ENCODE measurements around the gene ATF7IP2.

ATF7IP2 gene

DNA sequence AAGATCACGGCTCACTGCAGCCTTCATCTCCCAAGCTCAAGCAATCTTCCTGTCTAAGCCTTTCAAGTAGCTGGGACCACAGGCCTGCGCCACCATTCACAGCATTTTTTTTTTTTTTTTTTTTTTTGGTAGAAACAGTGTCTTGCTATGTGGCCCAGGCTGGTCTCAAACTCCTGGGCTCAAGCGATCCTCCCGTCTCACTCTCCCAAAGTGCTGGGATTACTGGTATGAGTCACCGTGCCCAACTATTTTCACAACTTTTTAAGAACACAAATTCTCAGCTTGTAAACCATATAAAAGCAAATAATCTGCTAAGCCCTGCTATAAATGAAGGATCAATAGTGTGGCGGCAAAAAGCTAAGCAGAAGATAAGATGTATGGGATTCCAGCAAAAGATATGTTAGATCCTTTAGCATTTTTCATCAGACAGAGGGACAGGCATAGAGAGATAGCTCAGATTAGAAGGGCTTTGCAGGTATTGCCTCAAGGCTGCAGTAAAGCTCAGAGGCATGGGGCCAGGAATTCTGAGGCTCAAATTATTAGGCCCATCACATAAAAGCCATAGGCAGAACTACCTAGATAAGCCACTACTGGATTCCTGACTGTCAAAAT, 139.5 kb downstream of the ATF7IP2 start:
- no peaks in the 10 kb centered on the region for H3K9me3 Mint-ChIP-seq
- peaks cover 2% of the 10 kb centered on the region for H3K27me3 Mint-ChIP-seq
- ATAC-seq (no peak), DNase-seq (no peak)
- H3K27ac Mint-ChIP-seq: no peak overlapping the region
- no peak overlapping the region for H3K4me3 Mint-ChIP-seq
- H3K4me1 Mint-ChIP-seq: no peaks in the 10 kb centered on the region
- H3K36me3 Mint-ChIP-seq (ENCODE audit: low read depth): no peaks in the 10 kb centered on the region

DNA sequence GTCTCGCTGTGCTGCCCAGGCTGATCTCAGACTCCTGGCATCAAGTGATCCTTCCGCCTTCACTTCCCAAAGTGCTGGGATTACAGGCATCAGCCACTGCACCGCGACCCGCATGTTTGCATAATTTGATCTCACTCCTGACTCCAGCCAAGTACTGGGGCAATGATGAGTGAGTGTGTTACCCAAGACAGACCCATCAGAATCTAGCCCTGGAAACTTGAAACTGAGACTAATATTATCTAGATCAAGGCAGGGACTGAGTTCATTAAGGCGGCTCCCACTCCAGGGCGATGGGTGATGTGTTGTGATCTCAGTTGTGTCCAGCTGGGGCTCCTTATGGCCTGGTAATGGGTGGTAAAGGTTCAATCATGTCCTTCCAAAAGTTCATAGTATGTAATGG, 141.1 kb downstream of the ATF7IP2 start:
- H3K36me3 Mint-ChIP-seq (ENCODE audit: low read depth): no peaks in the 10 kb centered on the region
- no peak overlapping the region for H3K4me3 Mint-ChIP-seq
- H3K27ac Mint-ChIP-seq: no peak overlapping the region
- no peak for DNase-seq
- no peaks in the 10 kb centered on the region for H3K27me3 Mint-ChIP-seq
- H3K4me1 Mint-ChIP-seq: no peaks in the 10 kb centered on the region
- no peaks in the 10 kb centered on the region for H3K9me3 Mint-ChIP-seq
- ATAC-seq: no peak

DNA sequence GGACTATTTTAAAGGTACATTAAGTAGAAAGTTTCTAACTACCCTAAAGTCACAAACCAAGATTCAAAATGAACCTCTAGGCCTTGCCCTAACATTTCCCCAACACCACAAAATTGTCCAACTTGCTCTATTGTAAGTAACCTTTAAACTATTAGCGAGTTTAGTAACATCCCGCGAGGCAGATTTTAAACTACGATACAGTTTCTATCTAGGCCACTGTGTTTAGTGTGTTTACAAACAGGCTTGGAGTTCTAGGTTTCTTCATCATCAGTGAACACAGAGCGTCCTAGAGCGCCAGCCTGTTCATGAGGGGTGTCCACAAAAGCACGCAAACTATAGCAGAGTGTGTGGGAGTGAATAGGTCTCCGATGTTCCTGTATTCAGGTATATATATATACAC, 142.8 kb downstream of the ATF7IP2 start:
- Mint-ChIP-seq H3K4me1 (no peaks in the 10 kb centered on the region), H3K9me3 (no peaks in the 10 kb centered on the region), H3K36me3 (ENCODE audit: low read depth) (no peaks in the 10 kb centered on the region), H3K27me3 (no peaks in the 10 kb centered on the region), H3K4me3 (no peak overlapping the region), H3K27ac (no peak overlapping the region)
- ATAC-seq (no peak), DNase-seq (no peak)

DNA sequence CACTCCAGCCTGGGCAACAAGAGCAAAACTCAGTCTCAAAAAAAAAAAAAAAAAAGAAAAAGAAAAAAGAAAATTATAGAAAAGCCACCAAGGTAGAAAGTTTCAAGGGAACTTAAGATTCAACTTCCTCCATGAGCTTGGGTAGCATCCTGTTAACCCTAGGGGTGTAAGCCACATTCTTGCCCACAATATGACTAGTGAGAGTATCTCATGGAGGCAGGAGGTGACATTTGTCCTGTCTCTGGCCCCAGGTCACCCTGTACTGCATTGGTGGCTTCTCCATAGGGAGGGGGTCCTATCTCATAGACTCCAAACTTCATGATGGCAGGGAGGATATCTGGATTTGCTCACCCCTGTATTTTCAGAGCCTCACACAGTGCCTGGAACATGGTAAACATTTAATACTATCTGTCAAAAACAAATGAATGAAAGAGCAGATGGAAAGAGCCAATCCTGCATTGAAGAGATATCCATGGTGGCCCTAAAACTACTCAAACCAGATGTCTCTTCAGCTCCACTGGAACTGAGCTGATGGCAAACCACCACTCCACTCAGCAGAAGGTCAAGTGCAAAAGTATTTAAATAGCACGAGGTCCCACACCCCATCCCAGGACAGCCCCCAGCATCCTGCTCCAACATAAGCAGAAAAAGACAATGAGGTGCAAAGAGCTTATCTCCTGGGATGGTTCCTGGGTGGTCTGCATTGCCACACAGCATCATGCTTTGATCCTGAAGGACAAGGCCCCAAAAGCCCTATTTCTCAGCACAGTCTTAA, 144.2 kb downstream of the ATF7IP2 start:
- no peak for ATAC-seq
- Mint-ChIP-seq H3K27me3 (no peaks in the 10 kb centered on the region), H3K4me1 (no peaks in the 10 kb centered on the region), H3K36me3 (ENCODE audit: low read depth) (no peaks in the 10 kb centered on the region), H3K4me3 (no peak overlapping the region), H3K9me3 (no peaks in the 10 kb centered on the region), H3K27ac (no peak overlapping the region)
- no peak for DNase-seq

DNA sequence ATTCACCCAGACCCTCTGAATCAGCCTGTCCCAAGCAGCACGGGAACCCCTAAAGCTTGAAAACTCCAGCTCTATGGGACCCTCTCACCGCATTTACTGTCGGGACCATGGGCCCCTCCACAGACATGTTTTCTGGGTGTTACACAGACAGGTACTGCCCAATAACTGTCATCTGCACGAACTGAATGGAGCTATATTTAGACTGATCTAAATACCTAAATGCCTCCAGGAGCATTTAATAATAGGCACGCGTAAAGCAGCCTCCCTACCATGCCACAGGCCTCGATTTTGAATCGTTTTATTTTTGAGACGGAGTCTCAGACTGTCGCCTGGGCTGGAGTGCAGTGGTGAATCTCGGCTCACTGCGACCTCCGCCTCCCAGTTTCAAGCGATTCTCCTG, 144.8 kb downstream of the ATF7IP2 start:
- Mint-ChIP-seq H3K27ac (no peak overlapping the region), H3K27me3 (no peaks in the 10 kb centered on the region), H3K9me3 (no peaks in the 10 kb centered on the region), H3K36me3 (ENCODE audit: low read depth) (no peaks in the 10 kb centered on the region), H3K4me3 (no peak overlapping the region), H3K4me1 (no peaks in the 10 kb centered on the region)
- DNase-seq (no peak), ATAC-seq (no peak)

DNA sequence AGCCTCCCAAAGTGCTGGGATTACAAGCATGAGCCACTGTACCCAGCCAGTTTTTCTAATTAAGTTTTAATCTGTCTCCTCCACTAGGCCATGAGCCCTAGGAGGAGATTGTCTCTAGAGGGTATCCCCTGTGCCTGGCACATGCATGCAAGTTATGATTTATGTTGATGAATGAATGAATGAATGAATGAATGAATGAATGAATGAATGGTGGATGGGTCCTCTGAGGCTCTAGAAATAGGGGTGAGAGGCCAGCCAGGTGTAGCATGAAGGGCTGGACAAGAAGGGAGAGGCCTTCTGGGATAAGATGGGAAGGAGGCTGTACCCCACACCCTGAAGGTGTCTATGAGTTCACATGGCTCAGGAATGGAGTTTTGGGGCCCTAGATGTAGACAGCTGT, 145.7 kb downstream of the ATF7IP2 start:
- Mint-ChIP-seq H3K4me1 (no peaks in the 10 kb centered on the region), H3K4me3 (no peak overlapping the region), H3K36me3 (ENCODE audit: low read depth) (no peaks in the 10 kb centered on the region), H3K27ac (no peak overlapping the region), H3K9me3 (no peaks in the 10 kb centered on the region), H3K27me3 (no peaks in the 10 kb centered on the region)
- DNase-seq: no peak
- no peak for ATAC-seq
